GM12878 (cell line): ENCODE data around the gene RRAGA. TPM values are rescaled to one million over a fixed set of nuclear protein-coding genes. Genes with fewer than 3 reads are reported as not detected.

Experiments
- ATAC-seq: fragments of 200-7000 bp; cut with Tn5 transposase; 3 replicates; pipeline ENCODE4 v1.9.1; 2020; ENCODE audit warnings: mild to moderate bottlenecking, moderate library complexity
- BruUV-seq: library from RNA; stranded (reverse); fragments of 400-500 nt; replicated peaks from 2 replicates; lab custom pipeline; 2021; lab: Mats Ljungman, UMichigan
- CTCF ChIA-PET: fragments of 300-600 bp; sonication (Branson Sonifier 250); formaldehyde crosslinking; extraction: SDS; loops from one replicate; lab custom pipeline; 2021; ENCODE audit warnings: inconsistent platforms; lab: Yijun Ruan, JAX
- POLR2A ChIA-PET: fragments of 350-600 bp; formaldehyde crosslinking; extraction: SDS; loops from one replicate; lab custom pipeline; 2021; ENCODE audit warnings: inconsistent platforms; lab: Charles Lee
- RAD21 ChIA-PET: fragments of 300-600 bp; sonication (Branson Sonifier 250); formaldehyde crosslinking; loops from one replicate; lab custom pipeline; 2023; ENCODE audit warnings: antibody characterized with exemption; ENCODE audit not compliant: unreplicated experiment; lab: Charles Lee
- SMC1A ChIA-PET: fragments of 300-600 bp; sonication (Branson Sonifier 250); formaldehyde crosslinking; loops from one replicate; lab custom pipeline; 2023; ENCODE audit not compliant: unreplicated experiment, uncharacterized antibody; lab: Charles Lee
- DNase-seq: peaks from one replicate; pipeline ENCODE4 v3.0.0-alpha.2; 2011; ENCODE audit warnings: low read depth, low spot score
- FAIRE-seq: peaks from 3 replicates; lab custom pipeline; 2011; peaks lifted over from hg19 to GRCh38; lab: Jason Lieb, UNC
- H2AFZ ChIP-seq: 2 replicates; pipeline ENCODE4 v1.6.0; 2011; ENCODE audit warnings: low read depth, low read length, control low read depth; ENCODE audit not compliant: control insufficient read depth
- H3K27ac ChIP-seq: 2 replicates; pipeline ENCODE4 v1.5.1; 2011; ENCODE audit warnings: control low read depth; ENCODE audit not compliant: control insufficient read depth, insufficient read depth
- H3K27me3 ChIP-seq, 2 experiments: replicated peaks in 1 of 2; 2 replicates each; pipeline versions ENCODE4 v1.6.0 to v1.6.1; 2011; ENCODE audit warnings: low read length in 1 of 2; ENCODE audit not compliant: control insufficient read depth in 2 of 2, insufficient read depth in 2 of 2
- H3K36me3 ChIP-seq, 2 experiments: 2 replicates each; pipeline ENCODE4 v1.5.1; 2011; ENCODE audit warnings: low read length in 1 of 2; ENCODE audit not compliant: control insufficient read depth in 2 of 2, insufficient read depth in 2 of 2
- H3K4me1 ChIP-seq: 2 replicates; pipeline ENCODE4 v1.6.1; 2011; ENCODE audit warnings: mild to moderate bottlenecking, low read length, moderate library complexity, mixed read lengths; ENCODE audit not compliant: control insufficient read depth, insufficient read depth
- H3K4me2 ChIP-seq: 2 replicates; pipeline ENCODE4 v1.6.0; 2011; ENCODE audit warnings: control low read depth; ENCODE audit not compliant: control insufficient read depth, insufficient read depth
- H3K4me3 ChIP-seq: fragments of 200-600 bp; sonication (generic); 2 replicates; pipeline ENCODE4 v1.5.1; 2016
- H3K79me2 ChIP-seq: 2 replicates; pipeline ENCODE4 v1.6.0; 2011; ENCODE audit warnings: low read length; ENCODE audit not compliant: control insufficient read depth, insufficient read depth
- H3K9ac ChIP-seq: 2 replicates; pipeline ENCODE4 v1.8.0; 2011; ENCODE audit warnings: low read length, control low read depth, mixed read lengths; ENCODE audit not compliant: control insufficient read depth, insufficient read depth
- H3K9me3 ChIP-seq: replicated peaks from 3 replicates; pipeline ENCODE4 v1.5.1; 2011; ENCODE audit warnings: mild to moderate bottlenecking, low read length; ENCODE audit not compliant: control insufficient read depth, insufficient read depth
- H4K20me1 ChIP-seq: 2 replicates; pipeline ENCODE4 v1.6.0; 2011; ENCODE audit not compliant: control insufficient read depth, insufficient read depth
- JUNB ChIP-seq: IDR thresholded peaks from 2 replicates; pipeline ENCODE4 v1.6.1; 2016; ENCODE audit warnings: antibody characterized with exemption, mild to moderate bottlenecking
- SMC3 ChIP-seq: IDR thresholded peaks from 2 replicates; pipeline ENCODE4 v1.6.1; 2011; ENCODE audit warnings: low read length, improper control_type of control experiment, borderline replicate concordance
- ZNF24 ChIP-seq: fragments of 450-650 bp; IDR thresholded peaks from 2 replicates; pipeline ENCODE4 v1.6.1; 2017; ENCODE audit warnings: antibody characterized with exemption, mild to moderate bottlenecking
- WGBS: methylation state at CpG from one replicate; pipeline ENCODE4 v1.1.6; 2016; ENCODE audit warnings: low lambda C conversion rate; ENCODE audit not compliant: insufficient replicate concordance, insufficient coverage; ENCODE audit errors: missing lambda C conversion rate; 5-methylcytosine and 5-hydroxymethylcytosine counted together
- in situ Hi-C: fragments of 300-500 bp; cut with MboI; formaldehyde crosslinking; loops from 9 replicates; pipeline ENCODE4 v1.14.3; 2018; ENCODE audit warnings: mixed read lengths
- intact Hi-C: fragments of 100-400 bp; cut with micrococcal nuclease; formaldehyde crosslinking; loops from one replicate; pipeline ENCODE4 v1.14.2; 2022; ENCODE audit not compliant: unreplicated experiment
- polyA plus RNA-seq, 11 experiments: library from polyadenylated mRNA; depleted of rRNA in 4 of 11; unstranded in 6 of 11; stranded (reverse) in 5 of 11; fragments of >200 nt; fragmentation: Nextera tagmentation in 4 of 11; fragmentation: Illumina TruSeq in 1 of 11; extraction: Ambion mirVana in 4 of 11; extraction: Trizol in 1 of 11; gene quantifications; 1 replicate in 1 of 11; 2 replicates in 10 of 11; pipeline versions ENCODE4 v1.2.1 to v1.2.3, GENCODE V29; 2011 to 2016; ENCODE audit warnings: inconsistent platforms in 2 of 11, missing spikeins in 2 of 11, low read depth in 1 of 11
- total RNA-seq, 4 experiments: library from RNA; depleted of rRNA in 3 of 4; stranded (reverse); fragments of >200 nt in 3 of 4; fragmentation: Illumina TruSeq in 1 of 4; extraction: Trizol in 1 of 4; gene quantifications; 2 replicates each; pipeline versions ENCODE4 v1.2.1 to v1.2.3, GENCODE V29; 2013 to 2021
- TF ChIP-seq, protein P1 (sequence below), 3 experiments: IDR thresholded peaks in 2 of 3; conservative IDR thresholded peaks in 1 of 3; 2 replicates each; pipeline ENCODE4 v1.5.1; 2011; ENCODE audit warnings: low read depth in 3 of 3, low read length in 3 of 3, mild to moderate bottlenecking in 3 of 3, control low read depth in 2 of 3, moderate library complexity in 2 of 3, inconsistent platforms in 1 of 3, mixed read lengths in 1 of 3; ENCODE audit not compliant: control insufficient read depth in 2 of 3, insufficient read depth in 1 of 3; ENCODE audit errors: extremely low read depth in 1 of 3
- TF ChIP-seq, protein P2 (sequence below): IDR thresholded peaks from 2 replicates; pipeline ENCODE4 v1.6.1; 2011; ENCODE audit warnings: low read depth, low read length, improper control_type of control experiment, borderline replicate concordance

RRAGA gene
- total and polyA plus RNA-seq, 10 of the 15 experiments (the other 5 are each of a cell fraction or from before 2014, with no cell fraction given), result 10.1 to 74.6 (median 37.9) TPM

DNA sequence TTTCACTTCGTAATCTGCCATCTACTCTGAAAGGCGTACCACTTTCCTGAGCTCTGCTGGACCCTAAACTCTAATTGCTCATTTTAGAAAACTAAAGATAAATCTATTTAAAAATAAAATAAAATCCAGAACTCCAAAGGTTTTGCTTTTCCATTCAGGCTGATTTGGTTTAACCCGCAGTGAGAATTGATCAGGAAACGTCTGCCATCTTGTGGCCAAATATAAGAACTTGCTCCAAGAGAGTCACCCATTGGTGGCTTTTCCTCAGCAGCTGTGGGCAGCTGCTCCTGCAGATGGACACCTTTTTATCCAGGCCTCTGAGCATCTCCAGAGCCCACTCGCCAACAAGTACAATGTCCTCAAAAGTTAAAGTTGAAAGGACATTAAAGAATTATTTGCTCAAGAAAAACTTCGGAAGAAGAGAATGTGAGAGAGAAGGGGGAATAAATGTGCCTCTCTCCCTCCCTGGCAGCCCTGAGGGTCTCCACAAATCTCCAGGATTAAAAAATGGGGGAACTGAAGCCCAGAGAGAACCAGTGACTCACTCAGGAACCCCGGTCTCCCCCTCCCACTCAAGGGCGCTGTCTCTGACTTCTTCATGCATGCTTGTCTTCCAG is 20.3 kb upstream of the RRAGA start (continued):
- TF ChIP-seq, protein P1, sequence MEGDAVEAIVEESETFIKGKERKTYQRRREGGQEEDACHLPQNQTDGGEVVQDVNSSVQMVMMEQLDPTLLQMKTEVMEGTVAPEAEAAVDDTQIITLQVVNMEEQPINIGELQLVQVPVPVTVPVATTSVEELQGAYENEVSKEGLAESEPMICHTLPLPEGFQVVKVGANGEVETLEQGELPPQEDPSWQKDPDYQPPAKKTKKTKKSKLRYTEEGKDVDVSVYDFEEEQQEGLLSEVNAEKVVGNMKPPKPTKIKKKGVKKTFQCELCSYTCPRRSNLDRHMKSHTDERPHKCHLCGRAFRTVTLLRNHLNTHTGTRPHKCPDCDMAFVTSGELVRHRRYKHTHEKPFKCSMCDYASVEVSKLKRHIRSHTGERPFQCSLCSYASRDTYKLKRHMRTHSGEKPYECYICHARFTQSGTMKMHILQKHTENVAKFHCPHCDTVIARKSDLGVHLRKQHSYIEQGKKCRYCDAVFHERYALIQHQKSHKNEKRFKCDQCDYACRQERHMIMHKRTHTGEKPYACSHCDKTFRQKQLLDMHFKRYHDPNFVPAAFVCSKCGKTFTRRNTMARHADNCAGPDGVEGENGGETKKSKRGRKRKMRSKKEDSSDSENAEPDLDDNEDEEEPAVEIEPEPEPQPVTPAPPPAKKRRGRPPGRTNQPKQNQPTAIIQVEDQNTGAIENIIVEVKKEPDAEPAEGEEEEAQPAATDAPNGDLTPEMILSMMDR (IDR thresholded peaks at IDR 0.05 in 2 of 3, conservative IDR thresholded peaks at IDR 0.05 in 1 of 3; ENCODE audit: control insufficient read depth in 2 of 3, extremely low read depth in 1 of 3, insufficient read depth in 1 of 3, low read depth in 3 of 3, low read length in 3 of 3), result peak; percentile 54 to 79 (median 71); a peak in 5 of 6 replicates
- TF ChIP-seq SMC3 (peak; percentile 80; the same call in 1 of the 2 replicates), ZNF24 (no peak)

DNA sequence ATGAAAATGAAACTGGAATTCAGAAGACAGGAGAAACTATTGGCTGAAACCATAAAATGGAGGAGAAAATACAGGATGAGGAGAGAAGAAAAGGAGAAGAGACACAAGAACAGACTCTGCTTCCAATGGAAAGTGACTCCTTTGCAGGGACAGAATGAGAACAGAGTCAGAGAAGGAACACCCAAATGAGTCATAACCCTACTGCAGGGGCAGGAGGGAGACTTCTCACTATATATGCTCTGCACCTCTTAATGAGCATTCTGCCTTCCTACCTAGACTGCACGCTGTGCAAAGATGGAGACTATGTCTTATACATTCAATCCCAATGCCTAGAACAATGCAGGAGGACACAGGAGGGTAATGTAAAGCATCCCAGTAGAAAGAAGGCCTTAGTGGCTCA is 18.3 kb upstream of the RRAGA start:
- WGBS, result 4% methylated on average over 1 of the region's 1 CpG
- ATAC-seq, result peak; percentile 83

More for the DNA sequence above, 18.3 kb upstream of the RRAGA start:
- Histone ChIP-seq H2AFZ (no peak overlapping the region), H3K9me3 (no peaks in the 10 kb centered on the region), H3K79me2 (no peaks in the 10 kb centered on the region), H3K27ac (no peak overlapping the region), H3K4me1 (peaks cover 3% of the 10 kb centered on the region; the same call in 1 of the 2 replicates), H3K9ac (no peak overlapping the region), H3K4me2 (no peak overlapping the region), H4K20me1 (no peaks in the 10 kb centered on the region), H3K36me3 (no peaks in the 10 kb centered on the region), H3K27me3 (no peaks in the 10 kb centered on the region), H3K4me3 (no peak overlapping the region)
- CTCF ChIA-PET, result interaction anchor here (2.3 kb wide), 1 partner anchor 143 kb away, joined by 11 read pairs; no protein-coding TSS in a partner anchor
- DNase-seq (no peak), FAIRE-seq (no peak)
- peak; percentile 51 for TF ChIP-seq JUNB
- TF ChIP-seq, protein P2, sequence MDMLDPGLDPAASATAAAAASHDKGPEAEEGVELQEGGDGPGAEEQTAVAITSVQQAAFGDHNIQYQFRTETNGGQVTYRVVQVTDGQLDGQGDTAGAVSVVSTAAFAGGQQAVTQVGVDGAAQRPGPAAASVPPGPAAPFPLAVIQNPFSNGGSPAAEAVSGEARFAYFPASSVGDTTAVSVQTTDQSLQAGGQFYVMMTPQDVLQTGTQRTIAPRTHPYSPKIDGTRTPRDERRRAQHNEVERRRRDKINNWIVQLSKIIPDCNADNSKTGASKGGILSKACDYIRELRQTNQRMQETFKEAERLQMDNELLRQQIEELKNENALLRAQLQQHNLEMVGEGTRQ, result no peak
- in situ Hi-C loops, result loop anchor here (25.0 kb wide), 1 partner anchor 1219 kb away; no protein-coding TSS in a partner anchor
- no TSS peak for BruUV-seq
- SMC1A ChIA-PET, result no interaction called here
- intact Hi-C loops, result no loop called here
- POLR2A ChIA-PET, result no interaction called here
- RAD21 ChIA-PET, result no interaction called here
